Mesendoderm (in vitro differentiated cells): Measurements from ENCODE around the gene PLAGL2.
A peak's percentile ranks its signal among the peaks of the same experiment; 100 is the strongest.
"Not testable (repeated sequence)": the region's sequence is repeated elsewhere in the genome, so short reads cannot be mapped to it uniquely, and the experiment has no call there.

Experiments used
- DNase-seq: peaks from one replicate; pipeline ENCODE4 v3.0.0; 2013
- H2AK5ac ChIP-seq: 2 replicates; pipeline ENCODE4 v1.6.1; 2013; ENCODE audit warnings: low read length, inconsistent platforms
- H2BK120ac ChIP-seq: 2 replicates; pipeline ENCODE4 v1.6.1; 2013; ENCODE audit warnings: low read depth, mild to moderate bottlenecking, low read length, moderate library complexity, mixed read lengths
- H2BK15ac ChIP-seq: replicated peaks from 2 replicates; pipeline ENCODE4 v1.6.1; 2013; ENCODE audit warnings: low read depth, mild to moderate bottlenecking, moderate library complexity
- H2BK5ac ChIP-seq: 2 replicates; pipeline ENCODE4 v1.6.1; 2013; ENCODE audit warnings: low read length, inconsistent platforms
- H3K18ac ChIP-seq: 2 replicates; pipeline ENCODE4 v1.6.1; 2013; ENCODE audit warnings: mild to moderate bottlenecking, low read length, mixed read lengths
- H3K23ac ChIP-seq: one replicate; pipeline ENCODE4 v1.6.1; 2013; ENCODE audit warnings: low read length
- H3K27ac ChIP-seq: 2 replicates; pipeline ENCODE4 v1.5.1; 2013; ENCODE audit warnings: low read depth, mild to moderate bottlenecking, inconsistent platforms, low read length, moderate library complexity
- H3K27me3 ChIP-seq: 2 replicates; pipeline ENCODE4 v1.6.1; 2013; ENCODE audit warnings: low read length, control low read depth, mild to moderate bottlenecking, inconsistent platforms; ENCODE audit not compliant: insufficient read depth, poor library complexity
- H3K36me3 ChIP-seq: 2 replicates; pipeline ENCODE4 v1.6.1; 2013; ENCODE audit warnings: low read length, inconsistent platforms; ENCODE audit not compliant: control insufficient read depth, insufficient read depth
- H3K4ac ChIP-seq: one replicate; pipeline ENCODE4 v1.6.1; 2013; ENCODE audit warnings: low read depth, mild to moderate bottlenecking, low read length, moderate library complexity
- H3K4me1 ChIP-seq: 2 replicates; pipeline ENCODE4 v1.6.1; 2013; ENCODE audit warnings: low read depth, low read length, inconsistent platforms; ENCODE audit not compliant: control insufficient read depth
- H3K4me2 ChIP-seq: 2 replicates; pipeline ENCODE4 v1.6.1; 2013; ENCODE audit warnings: low read length
- H3K4me3 ChIP-seq: 2 replicates; pipeline ENCODE4 v1.5.1; 2013; ENCODE audit warnings: mild to moderate bottlenecking, low read length
- H3K56ac ChIP-seq: one replicate; pipeline ENCODE4 v1.6.1; 2013; ENCODE audit warnings: low read length
- H3K79me1 ChIP-seq: 2 replicates; pipeline ENCODE4 v1.6.1; 2013; ENCODE audit warnings: low read length, inconsistent platforms
- H3K79me2 ChIP-seq: 2 replicates; pipeline ENCODE4 v1.6.1; 2013; ENCODE audit warnings: mild to moderate bottlenecking, low read length; ENCODE audit not compliant: control insufficient read depth, insufficient read depth
- H3K9ac ChIP-seq: 2 replicates; pipeline ENCODE4 v1.6.1; 2013; ENCODE audit warnings: low read length, inconsistent platforms
- H4K5ac ChIP-seq: one replicate; pipeline ENCODE4 v1.6.1; 2013; ENCODE audit warnings: low read length
- H4K8ac ChIP-seq: one replicate; pipeline ENCODE4 v1.6.1; 2013; ENCODE audit warnings: low read depth, mild to moderate bottlenecking, control low read depth, low read length, moderate library complexity
- WGBS: extraction: QIAGEN DNeasy Blood & Tissue Kit; methylation state at CpG from one replicate; pipeline ENCODE4 v1.1.7; 2013; ENCODE audit warnings: low lambda C conversion rate, missing lambda C conversion rate; ENCODE audit not compliant: insufficient coverage; ENCODE audit errors: extremely low coverage; 5-methylcytosine and 5-hydroxymethylcytosine counted together

Gene PLAGL2

DNA sequence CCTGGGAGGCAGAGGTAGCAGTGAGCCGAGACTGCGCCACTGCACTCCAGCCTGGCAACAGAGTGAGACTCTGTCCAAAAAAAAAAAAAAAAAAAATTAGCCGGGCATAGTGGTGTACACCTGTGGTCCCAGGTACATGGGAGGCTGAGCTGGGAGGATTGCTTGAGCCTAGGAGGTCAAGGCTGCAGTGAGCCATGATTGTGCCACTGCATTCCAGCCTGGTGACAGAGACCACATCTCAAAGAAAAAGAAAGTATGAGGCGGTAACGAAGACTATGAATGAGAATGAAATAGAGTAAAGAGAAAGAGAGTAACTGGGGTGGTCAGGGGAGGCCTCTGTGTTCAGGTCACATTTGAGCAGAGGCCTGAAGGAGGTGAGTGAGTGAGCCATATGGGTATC is 38.7 kb upstream of the PLAGL2 start:
- not testable (repeated sequence) for H2BK15ac ChIP-seq, H4K5ac ChIP-seq, H3K79me1 ChIP-seq, H3K27me3 ChIP-seq, DNase-seq, H3K79me2 ChIP-seq, H3K4ac ChIP-seq, H3K4me1 ChIP-seq, H2BK5ac ChIP-seq, H2AK5ac ChIP-seq, H3K18ac ChIP-seq, H3K27ac ChIP-seq, H4K8ac ChIP-seq, H3K9ac ChIP-seq, H3K4me2 ChIP-seq, H2BK120ac ChIP-seq, H3K36me3 ChIP-seq, H3K56ac ChIP-seq, H3K4me3 ChIP-seq, H3K23ac ChIP-seq
- no CpG with 5 or more reads among the region's 5 CpGs for WGBS

DNA sequence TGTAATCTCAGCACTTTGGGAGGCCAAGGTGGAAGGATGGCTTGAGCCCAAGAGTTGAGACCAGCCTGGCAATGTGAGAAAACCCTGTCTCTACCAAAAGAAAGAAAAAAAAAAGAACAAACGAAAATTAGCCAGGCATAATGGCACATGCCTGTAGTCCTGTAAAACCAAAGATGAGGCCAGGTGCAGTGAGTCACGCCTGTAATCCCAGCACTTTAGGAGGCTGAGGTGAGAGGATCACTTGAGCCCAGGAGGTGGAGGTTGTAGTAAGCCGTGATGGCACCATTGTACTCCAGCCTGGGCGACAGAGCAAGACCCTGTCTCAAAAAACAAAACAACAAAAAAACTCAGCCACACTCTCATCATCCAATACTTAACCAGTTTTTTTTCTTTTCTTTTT is 37.4 kb upstream of the PLAGL2 start:
- no peak overlapping the region for H4K8ac ChIP-seq
- no CpG with 5 or more reads among the region's 4 CpGs for WGBS
- H3K9ac ChIP-seq = no peak overlapping the region
- H3K4me3 ChIP-seq = no peak overlapping the region
- H2BK15ac ChIP-seq = no peak overlapping the region
- H3K79me2 ChIP-seq = no peaks in the 10 kb centered on the region
- H2BK120ac ChIP-seq = no peak overlapping the region
- H4K5ac ChIP-seq = no peak overlapping the region
- no peak overlapping the region for H3K23ac ChIP-seq
- H3K79me1 ChIP-seq = no peaks in the 10 kb centered on the region
- H3K36me3 ChIP-seq = no peaks in the 10 kb centered on the region
- H3K4me1 ChIP-seq = no peaks in the 10 kb centered on the region
- no peak for DNase-seq
- H3K56ac ChIP-seq = no peak overlapping the region
- H3K4me2 ChIP-seq = no peak overlapping the region
- no peaks in the 10 kb centered on the region for H3K27me3 ChIP-seq
- no peak overlapping the region for H2AK5ac ChIP-seq
- H3K4ac ChIP-seq = no peak overlapping the region
- H3K27ac ChIP-seq = no peak overlapping the region
- H3K18ac ChIP-seq = no peak overlapping the region
- no peak overlapping the region for H2BK5ac ChIP-seq

DNA sequence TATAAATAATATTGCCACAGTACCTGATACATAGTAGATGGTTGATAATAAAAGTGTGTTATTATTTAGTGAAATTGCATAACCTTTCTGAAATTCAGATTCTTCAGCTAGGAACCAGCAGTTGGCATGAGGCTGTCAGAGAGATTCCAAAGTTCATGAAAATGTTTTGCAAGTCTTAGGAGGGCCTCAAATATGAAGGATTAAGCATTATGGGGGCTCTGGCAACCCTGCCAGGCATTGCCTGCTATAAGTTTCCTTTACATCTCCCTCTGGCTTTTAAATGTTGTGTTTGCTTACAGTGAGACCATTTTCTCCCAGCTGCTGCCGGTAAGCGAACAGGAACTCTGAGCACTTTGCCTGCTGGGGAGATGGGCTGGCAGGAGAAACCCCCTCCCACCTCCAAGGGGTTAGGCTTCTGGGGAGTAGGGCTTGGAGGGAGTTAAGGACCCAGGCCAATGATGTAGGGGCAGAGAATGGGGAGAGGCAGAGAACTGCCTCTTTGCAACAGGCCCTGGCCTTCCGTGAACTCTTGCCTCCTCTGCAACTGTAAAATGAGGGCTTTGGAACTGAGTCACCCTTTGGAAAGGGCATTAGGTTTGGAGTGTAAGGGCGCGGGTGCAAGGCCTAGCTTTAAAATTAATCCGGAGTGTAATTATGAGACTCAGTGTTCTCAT is 36.7 kb upstream of the PLAGL2 start:
- Histone ChIP-seq H4K5ac (no peak overlapping the region), H2AK5ac (no peak overlapping the region), H3K4me2 (no peak overlapping the region), H4K8ac (no peak overlapping the region), H3K4me1 (no peaks in the 10 kb centered on the region), H3K79me2 (no peaks in the 10 kb centered on the region), H2BK120ac (no peak overlapping the region), H3K4me3 (no peak overlapping the region), H3K4ac (no peak overlapping the region), H2BK15ac (no peak overlapping the region), H3K18ac (no peak overlapping the region), H3K27ac (no peak overlapping the region), H3K23ac (no peak overlapping the region), H3K56ac (no peak overlapping the region), H3K27me3 (no peaks in the 10 kb centered on the region), H3K36me3 (no peaks in the 10 kb centered on the region), H3K79me1 (no peaks in the 10 kb centered on the region), H2BK5ac (no peak overlapping the region), H3K9ac (no peak overlapping the region)
- DNase-seq = no peak
- WGBS = no CpG with 5 or more reads among the region's 6 CpGs

DNA sequence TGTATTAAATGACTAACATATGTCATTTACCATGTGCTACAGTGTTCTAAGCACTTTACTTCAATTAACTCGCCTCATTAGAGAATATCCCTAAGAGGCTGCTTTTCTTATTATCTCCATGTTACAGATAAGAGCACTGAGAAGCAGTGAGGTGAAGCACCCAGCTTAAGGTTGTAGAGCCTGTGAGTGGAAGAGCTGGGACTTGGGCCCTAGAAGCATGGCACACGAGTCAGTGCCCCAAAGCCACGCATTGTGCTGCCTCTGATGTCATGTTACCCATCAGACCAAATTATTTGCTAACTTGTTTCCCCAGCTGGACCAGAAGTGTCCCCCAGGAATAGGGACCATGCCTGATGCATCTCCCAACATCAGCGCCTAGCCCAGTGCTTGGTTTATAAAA is 34.3 kb upstream of the PLAGL2 start:
- no peaks in the 10 kb centered on the region for H3K79me1 ChIP-seq
- no peak overlapping the region for H3K4me2 ChIP-seq
- H3K4me1 ChIP-seq = peaks cover 1% of the 10 kb centered on the region
- H3K18ac ChIP-seq = no peak overlapping the region
- H3K4me3 ChIP-seq = no peak overlapping the region
- no peak overlapping the region for H3K9ac ChIP-seq
- no peak overlapping the region for H3K23ac ChIP-seq
- no peak overlapping the region for H2BK15ac ChIP-seq
- no peaks in the 10 kb centered on the region for H3K79me2 ChIP-seq
- H4K5ac ChIP-seq = no peak overlapping the region
- no peak overlapping the region for H3K56ac ChIP-seq
- no CpG with 5 or more reads among the region's 4 CpGs for WGBS
- no peak overlapping the region for H2AK5ac ChIP-seq
- no peaks in the 10 kb centered on the region for H3K36me3 ChIP-seq
- no peak overlapping the region for H2BK5ac ChIP-seq
- no peak overlapping the region for H3K27ac ChIP-seq
- H4K8ac ChIP-seq = no peak overlapping the region
- no peaks in the 10 kb centered on the region for H3K27me3 ChIP-seq
- no peak overlapping the region for H2BK120ac ChIP-seq
- no peak overlapping the region for H3K4ac ChIP-seq
- DNase-seq = no peak

DNA sequence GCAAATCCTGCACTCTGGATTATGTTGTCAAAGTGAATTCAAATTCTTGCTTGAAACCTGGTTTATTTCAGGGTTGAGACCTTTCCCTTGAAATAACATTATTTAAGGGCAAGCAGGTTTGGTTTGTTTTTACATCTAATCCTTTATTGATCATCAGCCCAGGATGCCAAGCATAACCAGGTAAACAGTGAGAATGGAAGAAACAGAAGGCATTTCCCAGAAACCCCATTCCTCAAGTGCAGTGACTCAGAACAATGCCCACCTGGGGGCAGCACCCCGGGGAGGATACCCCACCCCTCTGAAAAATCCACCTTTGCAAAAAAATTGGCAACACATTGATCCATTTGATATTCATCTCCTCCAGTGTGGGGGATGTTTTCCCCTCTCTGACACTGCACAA is 32.7 kb upstream of the PLAGL2 start:
- Histone ChIP-seq H3K4me3 (no peak overlapping the region), H4K5ac (no peak overlapping the region), H3K23ac (no peak overlapping the region), H4K8ac (no peak overlapping the region), H3K79me1 (no peaks in the 10 kb centered on the region), H2BK15ac (no peak overlapping the region), H2BK5ac (no peak overlapping the region), H3K56ac (no peak overlapping the region), H2BK120ac (no peak overlapping the region), H3K4me2 (no peak overlapping the region), H3K27ac (no peak overlapping the region), H3K18ac (no peak overlapping the region), H2AK5ac (no peak overlapping the region), H3K79me2 (no peaks in the 10 kb centered on the region), H3K9ac (no peak overlapping the region), H3K4ac (no peak overlapping the region), H3K36me3 (no peaks in the 10 kb centered on the region), H3K4me1 (peaks cover 1% of the 10 kb centered on the region), H3K27me3 (no peaks in the 10 kb centered on the region)
- DNase-seq = peak; percentile 20
- no CpG with 5 or more reads among the region's 1 CpG for WGBS
